ENCODE results near the gene MOSPD2. TPM values are rescaled to one million over a fixed set of nuclear protein-coding genes. Genes with fewer than 3 reads are reported as not detected.

MOSPD2 gene
- total and polyA plus RNA-seq, 2 of the 8 experiments (the other 6 are each of a cell fraction or from before 2014, with no cell fraction given) = 4.5 to 12.1 TPM

GRCh38 chrX:14825851-14826250 lies 47.4 kb upstream of the MOSPD2 start (continued):
- no peak for TF ChIP-seq RBBP5 (IDR thresholded peaks at IDR 0.05; ENCODE audit: borderline replicate concordance, low read depth, low read length)

Data from H1 (cell line).